Measurements from ENCODE around the gene CDK5RAP3.
"Not testable (repeated sequence)": the region's sequence is repeated elsewhere in the genome, so short reads cannot be mapped to it uniquely, and the experiment has no call there.

The CDK5RAP3 gene

DNA sequence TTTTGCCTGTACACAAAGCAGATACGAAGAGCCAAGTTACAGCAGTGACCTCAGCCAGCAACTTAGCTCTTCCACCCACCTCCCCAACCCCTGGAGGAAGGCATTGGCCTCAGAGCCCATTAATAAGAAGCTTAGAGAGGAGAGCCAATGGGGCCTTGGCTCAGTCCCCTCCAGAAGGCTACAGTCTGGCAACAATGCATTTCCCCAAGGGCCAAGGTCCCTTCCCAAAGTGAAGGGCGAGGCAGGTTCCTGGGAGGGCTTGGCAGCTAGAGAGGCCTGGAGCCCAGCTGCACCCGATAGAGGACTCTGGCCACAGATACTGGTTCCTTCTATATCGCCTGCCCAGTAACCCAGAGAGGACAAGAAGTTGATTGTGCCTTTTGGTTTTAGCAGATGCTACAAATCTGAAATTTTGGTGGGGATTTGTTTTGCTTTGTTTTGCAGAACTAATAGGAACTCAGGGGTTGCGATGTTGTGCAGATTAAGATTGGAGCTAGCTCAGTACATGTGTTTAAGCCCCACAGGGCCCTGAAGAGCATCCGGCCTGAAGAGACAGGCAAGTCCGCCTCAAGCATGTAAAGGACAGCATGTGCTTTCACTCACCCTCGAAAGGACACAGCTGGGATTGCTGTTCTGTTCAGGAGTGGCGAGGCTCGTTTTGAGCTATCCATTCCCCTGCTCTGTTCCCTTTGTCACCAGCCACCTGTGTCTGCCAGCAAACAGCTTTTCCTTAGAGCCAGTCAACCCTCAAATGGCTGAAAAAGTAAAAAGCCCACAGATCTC lies 41.5 kb upstream of the CDK5RAP3 start:
- TF ChIP-seq, protein P1, sequence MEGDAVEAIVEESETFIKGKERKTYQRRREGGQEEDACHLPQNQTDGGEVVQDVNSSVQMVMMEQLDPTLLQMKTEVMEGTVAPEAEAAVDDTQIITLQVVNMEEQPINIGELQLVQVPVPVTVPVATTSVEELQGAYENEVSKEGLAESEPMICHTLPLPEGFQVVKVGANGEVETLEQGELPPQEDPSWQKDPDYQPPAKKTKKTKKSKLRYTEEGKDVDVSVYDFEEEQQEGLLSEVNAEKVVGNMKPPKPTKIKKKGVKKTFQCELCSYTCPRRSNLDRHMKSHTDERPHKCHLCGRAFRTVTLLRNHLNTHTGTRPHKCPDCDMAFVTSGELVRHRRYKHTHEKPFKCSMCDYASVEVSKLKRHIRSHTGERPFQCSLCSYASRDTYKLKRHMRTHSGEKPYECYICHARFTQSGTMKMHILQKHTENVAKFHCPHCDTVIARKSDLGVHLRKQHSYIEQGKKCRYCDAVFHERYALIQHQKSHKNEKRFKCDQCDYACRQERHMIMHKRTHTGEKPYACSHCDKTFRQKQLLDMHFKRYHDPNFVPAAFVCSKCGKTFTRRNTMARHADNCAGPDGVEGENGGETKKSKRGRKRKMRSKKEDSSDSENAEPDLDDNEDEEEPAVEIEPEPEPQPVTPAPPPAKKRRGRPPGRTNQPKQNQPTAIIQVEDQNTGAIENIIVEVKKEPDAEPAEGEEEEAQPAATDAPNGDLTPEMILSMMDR (IDR thresholded peaks at IDR 0.05; ENCODE audit: borderline replicate concordance, control extremely low read depth, extremely low read depth, insufficient read depth, missing control alignments), result no peak
- in situ Hi-C loops (cut with MboI; ENCODE audit: low sequenced_read_pairs, unreplicated experiment), result no loop called here
- no peak for DNase-seq (ENCODE audit: low spot score)

DNA sequence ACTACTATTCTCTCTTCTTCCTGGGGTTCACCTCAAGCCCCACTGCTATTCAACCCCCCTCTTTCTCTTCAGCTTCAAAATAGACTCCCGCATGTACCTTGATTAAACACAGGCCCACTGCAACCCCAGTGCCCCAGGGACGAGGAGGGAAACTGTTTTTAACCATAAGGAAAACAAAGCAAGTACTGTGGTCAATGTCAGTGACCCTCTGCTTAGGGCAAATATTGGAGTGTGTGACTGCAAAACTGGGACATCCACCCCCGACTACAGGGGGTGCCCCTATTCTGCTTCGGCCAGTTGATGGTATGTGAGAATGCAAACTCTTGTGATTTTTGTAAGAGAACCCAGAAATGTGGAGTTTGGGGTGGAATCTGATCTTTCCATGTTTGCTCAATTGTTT lies 39.1 kb upstream of the CDK5RAP3 start:
- TF ChIP-seq, protein P1 (IDR thresholded peaks at IDR 0.05; ENCODE audit: borderline replicate concordance, control extremely low read depth, extremely low read depth, insufficient read depth, missing control alignments), result no peak
- in situ Hi-C loops (cut with MboI; ENCODE audit: low sequenced_read_pairs, unreplicated experiment), result no loop called here
- no peak for DNase-seq (ENCODE audit: low spot score)

DNA sequence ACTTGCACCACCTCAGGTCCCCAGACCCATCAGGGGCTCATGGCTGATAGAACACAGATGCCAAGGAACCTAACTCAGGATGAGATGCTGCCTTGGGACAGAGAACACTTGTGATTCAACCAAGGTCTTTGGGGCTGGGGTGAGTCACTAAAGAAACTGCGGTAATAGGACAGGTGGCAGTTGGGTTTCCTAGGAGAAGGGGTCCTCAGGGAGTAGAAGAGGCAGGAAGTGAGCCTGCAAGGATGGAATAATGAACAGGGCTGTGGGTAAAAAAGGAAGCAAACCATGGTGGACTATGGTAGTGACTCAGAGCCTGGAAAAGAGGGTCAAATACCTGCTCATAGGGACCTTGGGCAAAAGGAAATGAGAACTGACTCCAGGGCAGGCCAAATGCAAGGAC lies 36.1 kb upstream of the CDK5RAP3 start:
- DNase-seq (ENCODE audit: low spot score), result no peak
- TF ChIP-seq, protein P1 (IDR thresholded peaks at IDR 0.05; ENCODE audit: borderline replicate concordance, control extremely low read depth, extremely low read depth, insufficient read depth, missing control alignments), result no peak
- in situ Hi-C loops (cut with MboI; ENCODE audit: low sequenced_read_pairs, unreplicated experiment), result no loop called here

DNA sequence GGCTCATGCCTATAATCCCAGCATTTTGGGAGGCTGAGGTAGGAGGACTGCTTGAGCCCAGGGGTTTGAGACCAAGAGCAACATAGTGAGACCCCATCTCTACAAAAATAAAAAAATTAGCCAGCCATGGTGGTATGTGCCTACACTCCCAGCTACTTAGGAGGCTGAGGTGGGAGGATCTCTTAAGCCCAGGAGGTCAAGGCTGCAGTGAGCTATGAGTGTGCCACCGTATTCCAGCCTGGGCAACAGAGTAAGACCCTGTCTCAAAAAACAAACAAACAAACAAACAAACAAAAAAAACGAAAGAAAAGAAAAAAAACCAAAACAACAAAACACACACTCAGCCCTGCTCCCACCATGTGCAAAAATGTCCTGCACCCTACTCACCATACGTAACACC lies 35.4 kb upstream of the CDK5RAP3 start:
- in situ Hi-C loops (cut with MboI; ENCODE audit: low sequenced_read_pairs, unreplicated experiment); DNase-seq (ENCODE audit: low spot score): not testable (repeated sequence)

DNA sequence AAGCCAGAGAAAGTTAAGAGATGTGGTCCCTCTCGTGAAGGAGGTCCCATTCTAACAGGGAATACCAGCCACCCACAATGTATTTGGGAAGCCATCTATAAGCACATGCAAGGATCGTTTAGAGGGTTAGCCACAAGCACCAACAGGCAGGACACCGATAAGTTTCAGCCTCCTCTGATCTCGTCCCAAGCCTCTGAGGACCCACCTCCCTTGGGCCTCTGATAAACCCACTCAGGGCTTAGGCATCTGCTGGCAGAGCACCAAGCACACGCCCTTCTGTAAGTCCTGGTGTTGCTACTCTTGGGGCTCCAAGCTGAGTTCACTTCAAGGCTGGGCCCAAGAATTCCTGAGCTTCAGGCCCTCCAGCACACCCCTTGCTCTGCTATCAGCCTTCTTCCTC lies 35.0 kb upstream of the CDK5RAP3 start:
- in situ Hi-C loops (cut with MboI; ENCODE audit: low sequenced_read_pairs, unreplicated experiment), result no loop called here
- TF ChIP-seq, protein P1 (IDR thresholded peaks at IDR 0.05; ENCODE audit: borderline replicate concordance, control extremely low read depth, extremely low read depth, insufficient read depth, missing control alignments), result no peak
- DNase-seq (ENCODE audit: low spot score), result no peak

DNA sequence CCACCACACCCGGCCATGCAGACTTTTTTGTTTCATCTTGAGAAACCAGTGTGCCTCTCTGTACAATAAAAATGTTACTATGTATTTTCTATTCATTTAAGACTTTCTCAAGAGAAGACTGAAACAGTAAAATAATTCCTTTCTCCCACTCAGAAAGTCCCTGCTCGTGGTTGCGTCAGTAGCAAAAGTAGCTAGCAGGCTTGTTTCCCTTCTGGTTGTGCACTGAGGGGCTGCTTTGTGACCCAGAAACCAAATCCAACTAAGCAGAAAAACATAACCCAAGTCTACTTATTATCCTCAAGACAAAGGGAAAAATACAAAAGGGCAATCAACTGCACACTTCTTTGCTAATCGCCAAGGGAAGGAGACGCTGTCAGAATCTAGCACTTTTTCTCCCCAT lies 33.0 kb upstream of the CDK5RAP3 start:
- in situ Hi-C loops (cut with MboI; ENCODE audit: low sequenced_read_pairs, unreplicated experiment), result no loop called here

More for the DNA sequence above, 33.0 kb upstream of the CDK5RAP3 start:
- TF ChIP-seq, protein P1 (IDR thresholded peaks at IDR 0.05; ENCODE audit: borderline replicate concordance, control extremely low read depth, extremely low read depth, insufficient read depth, missing control alignments), result no peak
- peak; percentile 53 for DNase-seq (ENCODE audit: low spot score)
